ENCODE results near the gene COG7.

COG7 gene

GRCh38 chr16:23452572-23453337, at the start of gene COG7 (continued):
- TF ChIP-seq ZNF280D (tag by site-specific recombination; IDR thresholded peaks at IDR 0.05) (no peak), ZNF354C (tag by site-specific recombination; IDR thresholded peaks at IDR 0.05; ENCODE audit: borderline replicate concordance, low read depth) (no peak), FEZF1 (tag by site-specific recombination; IDR thresholded peaks at IDR 0.05) (peak; percentile 73), ZNF837 (tag by site-specific recombination; IDR thresholded peaks at IDR 0.05) (no peak), REST (tag by site-specific recombination; IDR thresholded peaks at IDR 0.05) (peak; percentile 43; the same call in 1 of the 2 replicates), YY2 (tag by site-specific recombination; IDR thresholded peaks at IDR 0.05) (peak; percentile 63; the same call in 1 of the 2 replicates), ZNF132 (tag by site-specific recombination; IDR thresholded peaks at IDR 0.05; ENCODE audit: borderline replicate concordance) (no peak), REPIN1 (tag by site-specific recombination; IDR thresholded peaks at IDR 0.05; ENCODE audit: low read depth) (0 out of 2 replicates have a peak, but pooled peaks have one; percentile 49), ZEB2 (tag by site-specific recombination; IDR thresholded peaks at IDR 0.05) (peak; percentile 42; the same call in 1 of the 2 replicates), ZSCAN5A (tag by site-specific recombination; IDR thresholded peaks at IDR 0.05) (peak; percentile 94), ZNF692 (tag by site-specific recombination; IDR thresholded peaks at IDR 0.05) (peak; percentile 79), ZNF157 (tag by site-specific recombination; IDR thresholded peaks at IDR 0.05) (no peak), KLF17 (tag by site-specific recombination; IDR thresholded peaks at IDR 0.05) (peak; percentile 65; the same call in 1 of the 2 replicates), ZNF664 (tag by site-specific recombination; IDR thresholded peaks at IDR 0.05) (no peak), ZNF621 (tag by site-specific recombination; IDR thresholded peaks at IDR 0.05) (no peak), ZNF10 (tag by site-specific recombination; IDR thresholded peaks at IDR 0.05) (no peak), ATF2 (tag by site-specific recombination; IDR thresholded peaks at IDR 0.05; ENCODE audit: low read depth) (0 out of 2 replicates have a peak, but pooled peaks have one; percentile 5), BCL11B (tag by site-specific recombination; IDR thresholded peaks at IDR 0.05; ENCODE audit: low read depth) (no peak), SP3 (tag by site-specific recombination; IDR thresholded peaks at IDR 0.05) (peak; percentile 71; the same call in 1 of the 2 replicates), ZNF501 (tag by site-specific recombination; IDR thresholded peaks at IDR 0.05) (peak; percentile 77), ZNF184 (tag by site-specific recombination; IDR thresholded peaks at IDR 0.05) (0 out of 2 replicates have a peak, but pooled peaks have one; percentile 59), ZNF341 (tag by site-specific recombination; IDR thresholded peaks at IDR 0.05; ENCODE audit: low read depth) (no peak; the same call in none of the 2 replicates), HOXC10 (CRISPR knock-in tag; IDR thresholded peaks at IDR 0.05) (peak; percentile 51; the same call in 1 of the 2 replicates), ZNF398 (tag by site-specific recombination; IDR thresholded peaks at IDR 0.05) (peak; percentile 67), ZNF701 (tag by site-specific recombination; IDR thresholded peaks at IDR 0.05) (no peak)
